H9 (cell line): ENCODE data around the gene RPGR. TPM values are rescaled to one million over a fixed set of nuclear protein-coding genes. Genes with fewer than 3 reads are reported as not detected.

ENCODE experiments used
- DNase-seq: peaks from one replicate; pipeline ENCODE4 v3.0.0-alpha.2; 2017
- H2AFZ ChIP-seq: one replicate; pipeline ENCODE4 v1.6.1; 2013; ENCODE audit warnings: mild to moderate bottlenecking, low read length, control low read depth, moderate library complexity
- H2AK5ac ChIP-seq: 2 replicates; pipeline ENCODE4 v1.6.1; 2013; ENCODE audit warnings: low read length, control low read depth, mixed read lengths; ENCODE audit not compliant: insufficient read length
- H2BK120ac ChIP-seq: one replicate; pipeline ENCODE4 v1.6.1; 2013; ENCODE audit warnings: low read depth, mild to moderate bottlenecking, low read length, control low read depth, inconsistent platforms; ENCODE audit not compliant: poor library complexity, severe bottlenecking
- H2BK12ac ChIP-seq: 2 replicates; pipeline ENCODE4 v1.6.1; 2013; ENCODE audit warnings: low read length, control low read depth, mixed read lengths, low read depth; ENCODE audit not compliant: insufficient read length
- H2BK15ac ChIP-seq: 2 replicates; pipeline ENCODE4 v1.6.1; 2013; ENCODE audit warnings: low read depth, low read length, control low read depth
- H2BK20ac ChIP-seq: one replicate; pipeline ENCODE4 v1.6.1; 2013; ENCODE audit warnings: low read depth, mild to moderate bottlenecking, low read length, control low read depth, inconsistent platforms; ENCODE audit not compliant: poor library complexity, severe bottlenecking
- H2BK5ac ChIP-seq: 2 replicates; pipeline ENCODE4 v1.6.1; 2013; ENCODE audit warnings: low read length, control low read depth, mixed read lengths; ENCODE audit not compliant: insufficient read length
- H3K14ac ChIP-seq: 2 replicates; pipeline ENCODE4 v1.6.1; 2013; ENCODE audit warnings: low read length, control low read depth; ENCODE audit not compliant: insufficient read depth
- H3K18ac ChIP-seq: 2 replicates; pipeline ENCODE4 v1.6.1; 2013; ENCODE audit warnings: low read depth, mild to moderate bottlenecking, mixed read lengths, low read length, control low read depth; ENCODE audit not compliant: insufficient read length
- H3K23ac ChIP-seq: 2 replicates; pipeline ENCODE4 v1.6.1; 2013; ENCODE audit warnings: low read length, control low read depth, mixed read lengths, low read depth; ENCODE audit not compliant: insufficient read length
- H3K23me2 ChIP-seq: 2 replicates; pipeline ENCODE4 v1.6.1; 2013; ENCODE audit warnings: low read depth, mild to moderate bottlenecking, mixed read lengths, low read length, control low read depth; ENCODE audit not compliant: insufficient read length, poor library complexity, severe bottlenecking
- H3K27ac ChIP-seq: 2 replicates; pipeline ENCODE4 v1.5.1; 2013; ENCODE audit warnings: low read length, control low read depth, mixed read lengths, low read depth; ENCODE audit not compliant: insufficient read length
- H3K27me3 ChIP-seq: 2 replicates; pipeline ENCODE4 v1.6.1; 2013; ENCODE audit warnings: low read length, control low read depth, inconsistent platforms; ENCODE audit not compliant: insufficient read depth
- H3K4ac ChIP-seq: 2 replicates; pipeline ENCODE4 v1.6.1; 2013; ENCODE audit warnings: low read depth, mild to moderate bottlenecking, control low read depth, inconsistent platforms, low read length, moderate library complexity
- H3K4me1 ChIP-seq: 2 replicates; pipeline ENCODE4 v1.6.1; 2013; ENCODE audit warnings: low read length, control low read depth, inconsistent platforms; ENCODE audit not compliant: insufficient read depth
- H3K4me2 ChIP-seq: 2 replicates; pipeline ENCODE4 v1.6.1; 2013; ENCODE audit warnings: low read length, control low read depth, mixed read lengths; ENCODE audit not compliant: insufficient read length, insufficient read depth
- H3K56ac ChIP-seq: 2 replicates; pipeline ENCODE4 v1.6.1; 2013; ENCODE audit warnings: low read depth, mild to moderate bottlenecking, mixed read lengths, low read length, control low read depth; ENCODE audit not compliant: insufficient read length
- H3K79me1 ChIP-seq: 2 replicates; pipeline ENCODE4 v1.6.1; 2013; ENCODE audit warnings: low read depth, mild to moderate bottlenecking, moderate library complexity, low read length, control low read depth, inconsistent platforms; ENCODE audit not compliant: insufficient read depth, poor library complexity, severe bottlenecking
- H3K79me2 ChIP-seq: 2 replicates; pipeline ENCODE4 v1.6.1; 2013; ENCODE audit warnings: low read length, control low read depth, inconsistent platforms; ENCODE audit not compliant: insufficient read depth
- H3K9ac ChIP-seq: 2 replicates; pipeline ENCODE4 v1.6.1; 2013; ENCODE audit warnings: low read length, control low read depth, mixed read lengths; ENCODE audit not compliant: insufficient read length; ENCODE audit errors: extremely low read depth
- H3K9me3 ChIP-seq: one replicate; pipeline ENCODE4 v1.6.1; 2013; ENCODE audit warnings: low read depth, low read length, inconsistent platforms; ENCODE audit not compliant: control insufficient read depth
- H3T11ph ChIP-seq: one replicate; pipeline ENCODE4 v1.6.1; 2013; ENCODE audit warnings: mild to moderate bottlenecking, low read length, control low read depth, inconsistent platforms
- H4K20me1 ChIP-seq: one replicate; pipeline ENCODE4 v1.6.1; 2013; ENCODE audit not compliant: control insufficient read depth, insufficient read length, insufficient read depth
- H4K5ac ChIP-seq: 2 replicates; pipeline ENCODE4 v1.6.1; 2013; ENCODE audit warnings: low read depth, mild to moderate bottlenecking, mixed read lengths, low read length, control low read depth; ENCODE audit not compliant: insufficient read length
- H4K8ac ChIP-seq: replicated peaks from 2 replicates; pipeline ENCODE4 v1.6.1; 2013; ENCODE audit warnings: low read length, control low read depth, mixed read lengths, low read depth; ENCODE audit not compliant: insufficient read length
- H4K91ac ChIP-seq: 2 replicates; pipeline ENCODE4 v1.6.1; 2013; ENCODE audit warnings: low read depth, mild to moderate bottlenecking, moderate library complexity, mixed read lengths, low read length, control low read depth; ENCODE audit not compliant: insufficient read length
- H3K27ac Mint-ChIP-seq, 3 experiments: 2 replicates in 2 of 3; 3 replicates in 1 of 3; pipeline ENCODE4 v1.8.0; 2020 to 2021; ENCODE audit warnings: mixed read lengths in 3 of 3, mild to moderate bottlenecking in 1 of 3, moderate library complexity in 1 of 3
- H3K27me3 Mint-ChIP-seq: 2 replicates; pipeline ENCODE4 v1.8.0; 2021; ENCODE audit warnings: low read depth, mild to moderate bottlenecking, moderate library complexity, mixed read lengths
- H3K36me3 Mint-ChIP-seq, 3 experiments: 2 replicates in 2 of 3; 3 replicates in 1 of 3; pipeline ENCODE4 v1.8.0; 2020 to 2021; ENCODE audit warnings: low read depth in 3 of 3, mixed read lengths in 3 of 3; ENCODE audit not compliant: insufficient read depth in 1 of 3
- H3K4me1 Mint-ChIP-seq, 2 experiments: 2 replicates each; pipeline ENCODE4 v1.8.0; 2020; ENCODE audit warnings: mixed read lengths in 2 of 2
- H3K4me3 Mint-ChIP-seq, 2 experiments: 2 replicates in 1 of 2; 3 replicates in 1 of 2; pipeline ENCODE4 v1.8.0; 2020 to 2021; ENCODE audit warnings: mild to moderate bottlenecking in 2 of 2, mixed read lengths in 2 of 2, moderate library complexity in 1 of 2
- H3K9me3 Mint-ChIP-seq, 2 experiments: 2 replicates in 1 of 2; 3 replicates in 1 of 2; pipeline ENCODE4 v1.8.0; 2020; ENCODE audit warnings: mild to moderate bottlenecking in 2 of 2, mixed read lengths in 2 of 2, moderate library complexity in 1 of 2
- CTCF ChIP-seq: fragments of 200-600 bp; sonication (generic); conservative IDR thresholded peaks from 3 replicates; pipeline ENCODE4 v1.8.0; 2021; ENCODE audit warnings: antibody characterized with exemption, mild to moderate bottlenecking
- WGBS: extraction: QIAGEN DNeasy Blood & Tissue Kit; methylation state at CpG from one replicate; pipeline ENCODE4 v1.1.7; 2013; ENCODE audit warnings: missing lambda C conversion rate, low lambda C conversion rate, mixed read lengths; ENCODE audit not compliant: insufficient read length; ENCODE audit errors: extremely low coverage; 5-methylcytosine and 5-hydroxymethylcytosine counted together
- total RNA-seq: library from RNA; stranded (reverse); gene quantifications from 2 replicates; pipeline ENCODE4 v1.2.1, GENCODE V29; 2021

RPGR gene
- total RNA-seq, 1 experiment from 2014 or later: 7.3 TPM

- Mint-ChIP-seq H3K27me3 (no peaks in the 10 kb centered on the region; the same call in 1 of the 2 replicates), H3K4me3 (no peak overlapping the region), H3K4me1 (no peaks in the 10 kb centered on the region), H3K9me3 (peaks cover 48 to 52% of the 10 kb centered on the region in 2 experiments), H3K36me3 (peaks cover 0 to 2% (median 1%) of the 10 kb centered on the region in 3 experiments; a peak in 3 of 7 replicates), H3K27ac (no peak overlapping the region)
- H2AK5ac ChIP-seq: no peak overlapping the region
- no peaks in the 10 kb centered on the region for H3K9me3 ChIP-seq
- no peaks in the 10 kb centered on the region for H3K79me2 ChIP-seq
- no peak overlapping the region for H2BK12ac ChIP-seq
- TF ChIP-seq CTCF: no peak
- no peaks in the 10 kb centered on the region for H3K27me3 ChIP-seq
- no peak overlapping the region for H3K18ac ChIP-seq
- no peaks in the 10 kb centered on the region for H3K79me1 ChIP-seq
- no CpG with 5 or more reads among the region's 3 CpGs for WGBS
- H3K4ac ChIP-seq: no peak overlapping the region
- H3K14ac ChIP-seq: no peak overlapping the region
- no peak overlapping the region for H4K5ac ChIP-seq
- H2BK20ac ChIP-seq: no peak overlapping the region
- H3K27ac ChIP-seq: no peak overlapping the region
- H3K4me1 ChIP-seq: no peaks in the 10 kb centered on the region
- no peak overlapping the region for H3K4me2 ChIP-seq
- no peaks in the 10 kb centered on the region for H3K23me2 ChIP-seq
- H2BK5ac ChIP-seq: no peak overlapping the region
- no peak overlapping the region for H2BK15ac ChIP-seq
- no peak for DNase-seq
- H3K23ac ChIP-seq: no peak overlapping the region
- H3K56ac ChIP-seq: no peak overlapping the region
- H4K20me1 ChIP-seq: no peaks in the 10 kb centered on the region
- no peak overlapping the region for H3K9ac ChIP-seq
- no peak overlapping the region for H2AFZ ChIP-seq
- no peak overlapping the region for H4K91ac ChIP-seq
- no peak overlapping the region for H4K8ac ChIP-seq
- no peak overlapping the region for H2BK120ac ChIP-seq
- H3T11ph ChIP-seq: no peak overlapping the region
Measured at GRCh38 chrX:38351346-38351745, 24.0 kb upstream of the RPGR start.
